HG02840 (cell line): ENCODE measurements around the gene CCDC146.
"Not testable (repeated sequence)": the region's sequence is repeated elsewhere in the genome, so short reads cannot be mapped to it uniquely, and the experiment has no call there.

Source experiments
- ATAC-seq: cut with Tn5 transposase; IDR thresholded peaks from one replicate; pipeline ENCODE4 v1.9.1; 2021; ENCODE audit warnings: mild to moderate bottlenecking, moderate library complexity, moderate number of reproducible peaks; ENCODE audit not compliant: unreplicated experiment, low FRiP score

Gene CCDC146

DNA sequence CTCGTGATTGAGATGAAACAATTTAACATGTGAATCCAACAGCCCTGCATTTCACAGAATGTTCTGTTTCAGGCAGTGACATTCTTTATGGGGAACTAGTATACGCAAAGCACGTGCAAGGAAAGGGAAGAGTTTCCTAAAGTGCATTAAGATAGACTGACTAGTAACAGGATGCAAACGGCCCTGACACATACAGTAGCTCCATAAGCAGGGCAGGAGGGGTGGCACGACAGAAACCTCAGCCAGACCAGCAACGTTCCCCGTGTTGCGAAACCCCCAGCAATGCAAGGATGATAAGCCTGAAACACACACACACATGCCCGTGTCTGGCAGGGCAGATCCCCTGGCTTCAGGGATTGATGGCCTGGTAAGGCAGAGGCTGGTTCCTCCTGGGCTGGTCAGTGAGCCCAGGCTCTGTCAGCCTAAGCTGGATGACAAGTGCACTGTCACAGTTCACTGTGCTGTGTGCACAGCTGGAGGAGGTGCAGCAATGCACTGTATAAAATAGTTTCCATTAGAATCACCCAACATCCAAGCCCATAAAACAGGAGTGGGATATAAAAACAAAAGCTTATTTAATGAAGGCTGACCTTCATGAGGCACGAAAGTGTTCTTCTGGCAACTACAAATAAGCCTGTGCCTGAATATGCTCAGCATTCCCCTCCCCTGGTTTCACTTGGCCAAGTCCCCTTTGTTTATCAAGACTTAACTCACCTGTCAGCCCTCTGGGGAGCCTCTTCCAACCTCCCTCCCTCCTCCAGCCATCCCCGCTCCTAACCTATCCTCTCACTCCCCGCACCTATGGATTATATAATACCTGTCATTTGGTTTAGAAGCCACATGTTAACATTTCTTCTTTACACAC is 204.9 kb downstream of the CCDC146 start:
- ATAC-seq: no peak

DNA sequence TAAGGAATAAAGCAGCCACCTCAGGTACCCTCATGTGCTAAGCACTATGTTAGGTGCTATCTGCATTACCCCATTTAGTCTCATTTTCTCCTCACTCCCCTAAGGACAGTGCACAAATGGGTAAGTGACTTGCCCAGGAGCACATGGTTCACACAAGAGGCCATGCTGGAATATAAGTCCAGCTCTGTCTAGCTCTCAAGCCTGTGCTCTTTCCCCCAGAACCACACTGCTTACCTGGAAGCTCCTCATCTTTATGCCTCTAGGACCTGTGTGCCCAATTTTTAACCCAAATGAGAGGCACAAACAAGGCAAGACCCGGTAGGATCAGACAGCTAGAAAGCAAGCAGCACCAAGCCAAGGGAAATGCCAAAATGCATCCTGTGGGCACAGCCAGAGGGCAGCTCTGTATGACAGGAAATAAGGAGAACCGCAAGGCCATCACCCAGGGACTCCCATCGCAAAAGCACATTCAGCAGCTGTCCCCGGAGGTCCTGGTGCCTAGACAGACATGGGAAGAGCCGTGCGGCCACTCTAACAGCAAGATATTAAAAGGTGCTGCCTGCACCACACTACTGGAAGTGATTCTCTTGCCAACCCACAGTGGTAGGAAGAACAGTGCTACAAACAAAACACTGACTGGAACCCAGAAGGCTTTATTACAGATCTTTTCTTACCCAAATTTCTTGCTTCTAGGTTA is 205.7 kb downstream of the CCDC146 start:
- no peak for ATAC-seq

DNA sequence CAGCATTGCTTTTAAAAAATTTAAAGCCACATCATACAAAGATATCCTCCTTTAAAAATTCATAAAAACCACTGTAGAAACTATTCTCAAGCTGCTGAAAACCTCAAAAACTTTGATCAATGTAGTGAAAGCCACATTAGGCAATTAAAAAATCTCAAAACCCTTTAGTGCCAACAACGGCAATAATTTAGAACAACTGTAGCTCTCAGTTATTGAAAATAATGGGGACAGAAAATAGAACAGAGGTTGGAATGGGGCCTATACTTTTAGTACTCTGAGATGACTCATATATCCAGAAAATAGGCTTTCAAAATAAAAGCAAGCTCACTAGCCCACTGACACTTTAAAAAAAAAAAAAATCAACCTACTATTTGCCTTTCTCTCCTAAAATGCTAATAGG is 206.3 kb downstream of the CCDC146 start:
- no peak for ATAC-seq

DNA sequence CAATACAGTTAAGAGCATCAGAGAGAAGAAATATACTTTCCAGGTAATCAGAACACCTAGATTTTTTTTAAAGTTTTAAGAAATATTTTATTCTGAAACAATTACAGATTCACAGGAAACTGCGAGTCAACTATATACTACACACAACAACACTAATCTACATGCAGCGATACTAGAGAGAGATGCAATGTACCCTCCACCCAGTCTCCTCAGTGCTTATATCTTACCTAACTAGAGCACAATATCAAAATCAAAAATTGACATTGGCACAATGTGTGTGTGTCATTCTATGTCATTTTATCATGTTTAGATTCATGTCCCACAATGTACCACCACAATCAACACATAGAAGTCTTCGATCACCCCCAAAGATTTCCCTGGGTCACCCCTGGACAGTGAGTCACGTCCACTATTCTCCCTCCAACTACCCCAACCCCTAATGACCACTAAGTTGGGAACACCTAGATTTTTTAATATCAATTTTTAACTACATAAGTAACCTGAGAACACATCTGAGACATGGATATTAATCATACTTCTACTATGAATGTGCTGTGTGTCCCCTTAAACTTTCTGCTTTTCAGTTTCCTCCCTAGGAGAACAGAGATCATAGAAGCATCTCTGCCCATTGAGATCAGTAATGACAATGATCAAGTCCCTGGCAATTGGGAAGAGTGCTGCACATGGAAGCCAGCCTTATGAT is 207.2 kb downstream of the CCDC146 start:
- peak; percentile 45 for ATAC-seq

DNA sequence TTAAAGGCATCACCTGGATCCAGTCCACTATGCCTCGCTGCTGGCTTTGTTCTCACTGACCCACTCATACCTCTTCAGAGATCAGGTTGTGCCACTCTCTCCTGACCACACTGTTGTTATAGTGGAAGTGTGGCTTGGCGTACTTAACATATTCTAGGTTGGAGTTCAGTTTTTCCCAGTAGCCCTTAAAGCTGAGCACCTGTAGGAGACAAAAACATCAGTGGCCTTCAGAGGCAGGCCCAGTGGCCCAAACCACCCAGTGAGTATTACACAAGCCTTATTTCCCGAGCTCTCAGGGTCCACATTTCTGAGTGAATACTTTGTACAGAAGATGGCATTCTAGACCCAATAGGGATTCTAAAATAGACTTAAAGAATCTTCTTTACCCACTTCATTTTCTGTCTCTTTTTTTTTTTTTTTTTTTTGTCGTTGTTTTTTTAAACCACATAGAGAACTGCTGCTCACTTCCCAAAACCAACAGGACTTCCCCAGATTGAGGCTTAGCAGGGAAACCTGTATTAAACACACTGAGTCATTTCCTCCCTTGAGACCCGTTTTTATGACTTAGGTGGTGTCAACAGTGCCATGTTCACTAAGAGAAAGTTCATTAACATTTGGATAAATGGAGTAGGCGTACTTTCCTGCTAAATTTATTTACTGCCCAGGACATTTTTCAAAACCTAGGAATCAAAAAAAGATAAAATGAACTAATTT is 207.9 kb downstream of the CCDC146 start:
- peak; percentile 66 for ATAC-seq

DNA sequence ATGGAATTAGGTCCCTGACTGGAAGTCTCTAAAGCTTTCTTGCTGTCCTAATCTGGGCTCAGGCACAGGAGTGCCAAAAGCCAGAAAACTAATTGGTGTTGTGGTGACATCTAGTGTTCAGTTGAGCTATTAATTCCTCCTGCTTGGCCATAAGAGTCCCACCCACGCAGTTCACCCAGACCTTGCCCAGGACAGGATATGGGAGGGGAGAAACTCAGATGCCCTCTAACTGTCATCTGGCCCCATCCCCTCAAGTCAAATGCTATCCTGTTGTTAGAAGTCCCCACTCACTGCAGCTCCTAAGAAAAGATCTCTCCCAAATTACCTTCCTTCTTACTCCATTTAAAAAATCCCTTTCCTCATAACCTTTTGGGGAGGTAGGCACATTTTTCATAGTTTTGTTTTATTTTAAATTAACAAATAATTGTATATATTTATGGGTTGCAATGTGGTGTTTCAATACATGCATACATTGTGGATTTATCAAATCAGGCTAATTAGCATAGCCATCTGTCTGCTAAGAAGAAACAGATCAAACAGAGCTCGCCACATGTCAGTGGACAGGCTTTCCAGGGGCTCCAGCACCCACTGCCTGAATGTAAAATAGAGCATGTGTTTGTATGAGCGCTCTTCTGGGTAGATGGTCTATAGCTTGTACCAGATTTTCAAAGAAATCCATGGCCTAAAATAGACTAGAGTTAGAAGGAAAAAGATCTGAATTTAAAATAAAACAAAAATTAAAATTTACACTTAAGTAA is 209.7 kb downstream of the CCDC146 start:
- peak; percentile 51 for ATAC-seq

DNA sequence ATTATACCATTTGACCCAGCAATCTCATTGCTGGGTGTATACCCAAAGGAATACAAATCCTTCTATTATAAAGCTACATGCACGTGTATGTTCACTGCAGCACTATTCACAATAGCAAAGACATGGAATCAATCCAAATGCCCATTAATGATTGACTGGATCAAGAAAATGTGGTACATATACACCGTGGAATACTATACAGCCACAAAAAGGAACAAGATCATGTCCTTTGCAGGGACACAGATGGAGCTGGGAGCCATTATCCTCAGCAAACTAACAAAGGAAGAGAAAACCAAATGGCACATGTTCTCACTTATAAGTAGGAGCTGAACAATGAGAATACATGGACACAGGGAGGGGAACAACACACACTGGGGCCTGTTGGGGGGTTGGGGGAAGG is 211.6 kb downstream of the CCDC146 start:
- ATAC-seq: not testable (repeated sequence)

DNA sequence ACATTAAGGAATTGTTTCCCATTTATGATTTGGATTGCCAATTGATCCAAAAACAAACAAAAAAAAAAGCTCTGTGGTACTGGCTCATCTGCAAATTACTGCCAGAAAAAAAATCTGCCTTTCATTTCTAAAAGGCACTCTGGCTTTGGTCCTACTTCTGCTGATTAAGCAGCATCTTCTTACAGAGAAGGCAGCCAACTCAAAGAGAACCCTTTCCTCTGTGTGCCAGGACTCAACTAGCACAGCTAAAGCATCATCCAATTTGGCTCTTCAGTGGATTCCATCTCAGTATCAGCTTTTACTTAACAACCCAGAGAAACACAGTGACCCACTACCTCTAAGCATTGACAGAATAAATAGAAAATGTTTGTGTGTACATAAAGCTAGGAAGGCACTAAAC is 213.2 kb downstream of the CCDC146 start:
- no peak for ATAC-seq

DNA sequence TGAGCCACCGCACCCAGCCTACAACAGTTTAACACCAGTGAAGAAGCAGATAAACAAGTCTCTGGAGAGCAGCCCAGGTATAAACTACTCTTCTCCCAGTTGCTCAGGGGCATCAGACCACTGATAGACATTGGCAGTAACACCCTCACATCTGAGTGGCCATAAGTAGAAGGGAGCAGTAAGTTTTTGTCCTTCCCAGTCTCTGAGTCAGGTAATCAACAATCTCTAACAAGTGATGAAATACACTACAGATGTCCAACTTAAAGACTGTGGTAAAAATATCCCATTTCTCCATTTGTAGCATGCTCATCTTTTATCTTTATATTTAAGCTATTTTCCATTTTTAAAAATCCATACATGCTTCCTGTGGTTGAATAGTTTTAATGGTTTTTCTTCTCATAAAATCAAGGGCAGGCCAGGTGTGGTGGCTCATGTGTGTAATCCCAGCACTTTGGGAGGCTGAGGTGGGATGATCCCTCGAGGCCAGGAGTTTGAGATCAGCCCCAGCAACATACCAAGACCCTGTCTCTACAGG is 215.1 kb downstream of the CCDC146 start:
- no peak for ATAC-seq

DNA sequence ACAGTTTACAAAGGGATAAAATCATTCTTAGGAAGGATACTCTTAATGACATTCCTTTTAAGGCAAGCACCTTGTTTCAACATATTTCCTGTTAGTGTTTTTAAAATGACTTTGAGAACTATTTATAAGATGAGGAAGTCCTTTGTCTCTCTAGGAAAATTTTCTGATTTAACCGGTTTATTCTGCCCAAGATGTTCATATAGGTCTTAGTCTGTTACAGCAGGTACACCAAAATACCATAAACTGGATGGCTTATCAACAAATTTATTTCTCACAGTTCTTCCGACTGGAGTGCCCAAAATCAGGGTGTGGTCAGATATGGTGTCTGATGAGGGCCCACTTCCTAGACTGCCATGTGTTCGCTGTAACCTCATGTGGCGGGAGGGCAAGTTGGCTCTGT is 215.8 kb downstream of the CCDC146 start:
- ATAC-seq: no peak

DNA sequence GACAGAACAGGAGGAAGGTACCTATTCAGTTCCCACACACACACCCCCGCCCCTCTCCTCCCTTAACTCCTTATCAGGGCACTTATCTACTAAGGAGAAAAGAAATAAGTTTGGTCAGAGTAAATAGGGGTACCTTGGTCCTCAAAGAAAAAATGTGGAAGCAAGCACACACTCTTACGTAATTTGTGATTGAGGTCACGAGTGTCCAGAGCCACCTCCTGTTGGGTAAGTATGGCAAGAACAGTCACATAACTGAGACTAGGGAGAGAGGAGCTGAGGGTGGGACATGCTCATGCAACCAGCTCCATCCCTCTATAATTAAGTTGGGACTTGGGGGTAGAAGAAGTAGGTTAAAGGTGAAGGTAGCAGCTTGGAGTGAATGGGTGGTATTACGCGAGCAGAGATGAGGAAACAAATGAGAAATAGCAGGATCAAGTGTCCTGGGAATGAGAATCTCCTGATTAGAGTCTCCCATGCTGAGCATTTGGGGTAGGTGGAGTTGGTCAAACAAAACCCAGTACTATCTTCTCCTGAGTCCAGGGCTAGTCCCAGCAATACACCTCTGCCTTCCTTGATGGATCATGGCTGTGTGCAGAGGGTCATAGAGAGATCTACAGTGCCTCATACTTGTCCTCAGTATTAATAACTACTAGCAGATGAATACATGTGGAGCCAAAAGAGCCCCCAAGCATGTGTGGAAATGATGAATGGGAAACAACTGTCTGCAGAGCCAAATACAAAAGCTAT is 216.6 kb downstream of the CCDC146 start:
- no peak for ATAC-seq

DNA sequence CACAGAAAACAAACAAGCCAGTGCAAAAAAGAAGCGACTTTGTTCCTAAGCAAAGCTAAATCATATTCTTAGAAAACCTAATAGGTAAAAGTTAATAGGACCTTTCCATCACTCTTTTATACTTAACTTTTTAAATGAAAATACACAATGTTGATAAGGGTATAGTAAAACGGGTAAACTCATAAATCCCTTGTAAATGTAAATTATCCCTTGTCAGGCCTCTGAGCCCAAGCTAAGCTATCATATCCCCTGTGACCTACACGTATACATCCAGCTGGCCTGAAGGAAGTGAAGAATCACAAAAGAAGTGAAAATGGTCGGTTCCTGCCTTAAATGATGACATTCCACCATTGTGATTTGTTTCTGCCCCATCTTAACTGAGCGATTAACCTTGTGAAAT is 217.3 kb downstream of the CCDC146 start:
- ATAC-seq: no peak
